Right forelimb (tissue), 1 donor: ENCODE measurements around the gene CLDN5.

ENCODE experiments used
- DNase-seq: peaks from one replicate; pipeline ENCODE4 v3.0.0-alpha.2; 2018

The CLDN5 gene

GRCh38 chr22:19520566-19521305, 3.5 kb downstream of the CLDN5 start:
- no peak for DNase-seq

GRCh38 chr22:19520007-19520406, 4.2 kb downstream of the CLDN5 start:
- DNase-seq, result no peak

- no peak for DNase-seq
These were observed 4.9 kb downstream of the CLDN5 start for GRCh38 chr22:19519041-19519926.

GRCh38 chr22:19518635-19519034, 5.6 kb downstream of the CLDN5 start:
- no peak for DNase-seq

GRCh38 chr22:19517919-19518611, 6.1 kb downstream of the CLDN5 start:
- no peak for DNase-seq

- DNase-seq, result no peak
These were observed 7.1 kb downstream of the CLDN5 start for GRCh38 chr22:19517171-19517500.

GRCh38 chr22:19516378-19517170, 7.6 kb downstream of the CLDN5 start:
- no peak for DNase-seq

GRCh38 chr22:19515654-19516377, 8.4 kb downstream of the CLDN5 start:
- no peak for DNase-seq

GRCh38 chr22:19514831-19515565, 9.2 kb downstream of the CLDN5 start:
- no peak for DNase-seq

- DNase-seq, result no peak
These were observed 10.4 kb downstream of the CLDN5 start for GRCh38 chr22:19513823-19514222.

- no peak for DNase-seq
These were observed 13.3 kb downstream of the CLDN5 start for GRCh38 chr22:19510919-19511341.

GRCh38 chr22:19509923-19510322, 14.3 kb downstream of the CLDN5 start:
- DNase-seq, result no peak

GRCh38 chr22:19509191-19509590, 15.0 kb downstream of the CLDN5 start:
- DNase-seq, result no peak

- no peak for DNase-seq
These were observed 16.0 kb downstream of the CLDN5 start for GRCh38 chr22:19508024-19508776.

GRCh38 chr22:19507534-19507861, 16.7 kb downstream of the CLDN5 start:
- no peak for DNase-seq

- no peak for DNase-seq
These were observed 18.0 kb downstream of the CLDN5 start for GRCh38 chr22:19506212-19506611.

- DNase-seq, result no peak
These were observed 18.5 kb downstream of the CLDN5 start for GRCh38 chr22:19505735-19506126.

GRCh38 chr22:19504900-19505734, 19.1 kb downstream of the CLDN5 start:
- no peak for DNase-seq

- no peak for DNase-seq
These were observed 20.3 kb downstream of the CLDN5 start for GRCh38 chr22:19503869-19504268.

- DNase-seq, result no peak
These were observed 20.8 kb downstream of the CLDN5 start for GRCh38 chr22:19503367-19503766.
